Stimulated activated naive B cell treated with anti-CD40 and anti-IgM and Interleukin-4, amounts not matched to agents 10 μg/mL and 1 μg/mL and 100 μg/mL, for 72 hours (primary cell): ENCODE data around the gene BZW1.
A peak's percentile ranks its signal among the peaks of the same experiment; 100 is the strongest.

Source experiments
- ATAC-seq, 2 donors: fragments of 150-1000 bp; cut with Tn5 transposase; replicated peaks; 2 replicates each; pipeline ENCODE4 v1.10.0; 2021; ENCODE audit warnings: moderate library complexity in 1 of 2
- DNase-seq: peaks from one replicate; pipeline ENCODE4 v3.0.0; 2021
- H3K27ac Mint-ChIP-seq: one replicate; pipeline ENCODE4 v1.8.0; 2022; ENCODE audit warnings: mild to moderate bottlenecking, mixed read lengths
- H3K27me3 Mint-ChIP-seq, 2 donors: one replicate each; pipeline ENCODE4 v1.8.0; 2022; ENCODE audit warnings: mixed read lengths in 2 of 2
- H3K36me3 Mint-ChIP-seq, 2 donors: one replicate each; pipeline ENCODE4 v1.8.0; 2022; ENCODE audit warnings: mixed read lengths in 2 of 2, mild to moderate bottlenecking in 1 of 2
- H3K4me1 Mint-ChIP-seq, 2 donors: one replicate each; pipeline ENCODE4 v1.8.0; 2022; ENCODE audit warnings: mixed read lengths in 2 of 2, mild to moderate bottlenecking in 1 of 2
- H3K4me3 Mint-ChIP-seq, 2 donors: one replicate each; pipeline ENCODE4 v1.8.0; 2022; ENCODE audit warnings: mild to moderate bottlenecking in 2 of 2, mixed read lengths in 2 of 2, moderate library complexity in 1 of 2
- H3K9me3 Mint-ChIP-seq, 2 donors: one replicate each; pipeline ENCODE4 v1.8.0; 2022; ENCODE audit warnings: mixed read lengths in 2 of 2, mild to moderate bottlenecking in 1 of 2

BZW1 gene

GRCh38 chr2:200811333-200812121 is at the start of gene BZW1:
Gene BZW1 (plus strand): TSS chr2:200811910. CDS start chr2:200813218, 1,308 bp downstream.
- H3K9me3 Mint-ChIP-seq, result no peaks in the 10 kb centered on the region
- peaks cover 20 to 36% of the 10 kb centered on the region in 2 donors for H3K36me3 Mint-ChIP-seq
- peak; percentile 95 for DNase-seq
- peak within 1 kb of the TSS; percentile 94 to 100 for H3K4me3 Mint-ChIP-seq
- ATAC-seq, result peak; percentile 78 to 84
- H3K27ac Mint-ChIP-seq, result peak within 1 kb of the TSS; percentile 100
- H3K27me3 Mint-ChIP-seq, result no peaks in the 10 kb centered on the region
- H3K4me1 Mint-ChIP-seq, result peaks cover 24 to 45% of the 10 kb centered on the region in 2 donors

- H3K36me3 Mint-ChIP-seq, result no peaks in the 10 kb centered on the region
- no peaks in the 10 kb centered on the region for H3K27me3 Mint-ChIP-seq
- H3K9me3 Mint-ChIP-seq, result no peaks in the 10 kb centered on the region
- H3K4me1 Mint-ChIP-seq, result no peaks in the 10 kb centered on the region
- no peak overlapping the region for H3K4me3 Mint-ChIP-seq
- ATAC-seq, result no peak
- no peak overlapping the region for H3K27ac Mint-ChIP-seq
- DNase-seq, result no peak
Observed at GRCh38 chr2:200762127-200762526, 49.6 kb upstream of the BZW1 start.

DNA sequence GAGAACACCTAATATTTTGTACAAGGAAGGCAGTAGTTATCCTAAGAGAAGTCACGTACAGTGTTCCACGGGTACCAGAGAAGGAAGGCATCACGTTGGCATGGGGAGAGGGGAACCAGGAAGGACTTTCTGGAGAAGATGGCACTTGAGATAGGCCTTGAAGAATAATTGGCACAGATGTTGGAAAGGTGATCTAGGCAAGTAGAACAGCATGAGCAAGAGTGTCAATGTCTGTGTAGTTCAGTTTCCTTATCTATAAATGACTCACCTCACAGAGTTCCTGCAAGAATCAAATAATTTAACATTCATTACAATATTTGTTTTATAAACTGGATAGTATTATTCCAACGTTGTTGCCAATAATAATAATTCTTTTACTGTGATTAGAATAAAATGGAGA is 48.3 kb upstream of the BZW1 start:
- Mint-ChIP-seq H3K4me1 (no peaks in the 10 kb centered on the region), H3K27me3 (no peaks in the 10 kb centered on the region), H3K27ac (no peak overlapping the region), H3K9me3 (no peaks in the 10 kb centered on the region), H3K36me3 (no peaks in the 10 kb centered on the region), H3K4me3 (no peak overlapping the region)
- DNase-seq (no peak), ATAC-seq (no peak)

GRCh38 chr2:200765139-200765951 is 46.4 kb upstream of the BZW1 start:
- H3K36me3 Mint-ChIP-seq, result no peaks in the 10 kb centered on the region
- H3K4me3 Mint-ChIP-seq, result no peak overlapping the region
- ATAC-seq (peak in 1 of 2 donors; percentile 61), DNase-seq (no peak)
- H3K27me3 Mint-ChIP-seq, result no peaks in the 10 kb centered on the region
- no peaks in the 10 kb centered on the region for H3K4me1 Mint-ChIP-seq
- H3K9me3 Mint-ChIP-seq, result no peaks in the 10 kb centered on the region
- no peak overlapping the region for H3K27ac Mint-ChIP-seq

DNA sequence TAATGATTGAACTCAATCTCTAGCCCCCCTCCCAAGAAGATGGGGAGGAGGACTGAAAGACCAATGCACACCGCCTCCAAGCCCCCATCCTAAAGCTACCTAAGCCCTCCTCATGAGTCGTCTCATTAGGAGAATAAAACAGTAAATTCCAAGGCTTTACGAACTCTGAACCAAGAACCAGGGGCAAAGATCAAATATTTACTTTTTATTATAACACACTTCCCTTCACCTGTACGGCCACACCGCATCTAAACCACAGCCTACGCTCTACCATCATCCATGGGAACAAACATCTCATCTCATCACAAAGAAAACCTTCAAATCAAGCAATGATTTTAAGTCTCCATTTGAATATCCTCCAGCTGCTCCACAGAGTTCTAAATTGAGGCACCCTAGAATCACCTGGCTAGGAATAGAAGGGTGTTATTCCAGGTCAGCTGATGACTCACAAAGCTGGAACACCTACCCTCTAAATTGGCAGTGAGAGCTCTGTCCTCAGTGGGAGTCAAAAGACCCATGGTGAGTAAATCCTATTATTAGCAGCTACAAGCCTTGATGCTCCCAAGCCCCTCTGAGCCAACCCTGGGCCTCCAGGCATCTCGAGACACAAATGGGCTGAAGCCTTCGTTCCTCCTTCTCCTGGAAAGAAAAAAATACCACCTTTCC is 45.6 kb upstream of the BZW1 start:
- ATAC-seq, result no peak
- H3K9me3 Mint-ChIP-seq, result no peaks in the 10 kb centered on the region
- no peaks in the 10 kb centered on the region for H3K36me3 Mint-ChIP-seq
- H3K4me3 Mint-ChIP-seq, result no peak overlapping the region
- no peaks in the 10 kb centered on the region for H3K27me3 Mint-ChIP-seq
- no peak overlapping the region for H3K27ac Mint-ChIP-seq
- DNase-seq, result no peak
- H3K4me1 Mint-ChIP-seq, result no peaks in the 10 kb centered on the region

- Mint-ChIP-seq H3K36me3 (no peaks in the 10 kb centered on the region), H3K27ac (no peak overlapping the region)
- ATAC-seq, result no peak
Observed at GRCh38 chr2:200767111-200767885, 44.4 kb upstream of the BZW1 start.

GRCh38 chr2:200770847-200771246 is 40.9 kb upstream of the BZW1 start:
- Mint-ChIP-seq H3K36me3 (peaks cover 0 to 3% of the 10 kb centered on the region in 2 donors), H3K4me1 (peaks cover 5 to 6% of the 10 kb centered on the region in 2 donors), H3K27ac (no peak overlapping the region), H3K9me3 (peaks cover 0 to 6% of the 10 kb centered on the region in 2 donors), H3K4me3 (no peak overlapping the region), H3K27me3 (no peaks in the 10 kb centered on the region)
- DNase-seq, result no peak
- no peak for ATAC-seq

More at GRCh38 chr2:200767111-200767885, 44.4 kb upstream of the BZW1 start:
- no peaks in the 10 kb centered on the region for H3K9me3 Mint-ChIP-seq
- H3K4me1 Mint-ChIP-seq, result peaks cover 0 to 1% of the 10 kb centered on the region in 2 donors
- no peak overlapping the region for H3K4me3 Mint-ChIP-seq
- no peaks in the 10 kb centered on the region for H3K27me3 Mint-ChIP-seq
- no peak for DNase-seq

DNA sequence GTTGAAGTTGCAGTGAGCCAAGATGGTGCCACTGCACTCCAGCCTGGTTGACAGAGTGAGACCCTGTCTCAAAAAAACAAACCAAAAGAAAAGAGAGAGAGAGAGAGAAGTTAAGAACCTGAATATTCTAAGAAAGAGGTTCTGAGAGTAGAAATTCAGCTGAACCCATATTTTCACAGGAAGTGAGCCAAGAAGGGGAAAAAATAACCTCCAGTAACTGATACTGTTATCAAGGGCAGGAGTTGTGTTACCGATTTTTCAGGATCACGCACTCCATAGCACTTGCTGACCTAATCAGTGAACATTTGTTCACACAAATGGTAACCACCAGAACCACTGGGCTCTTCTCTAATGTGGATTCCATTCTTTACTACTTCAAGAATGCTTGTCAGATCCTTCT is 39.1 kb upstream of the BZW1 start:
- Mint-ChIP-seq H3K27me3 (no peaks in the 10 kb centered on the region), H3K9me3 (peaks cover 0 to 6% of the 10 kb centered on the region in 2 donors), H3K4me1 (peaks cover 5 to 6% of the 10 kb centered on the region in 2 donors), H3K27ac (no peak overlapping the region), H3K4me3 (no peak overlapping the region), H3K36me3 (peaks cover 0 to 3% of the 10 kb centered on the region in 2 donors)
- ATAC-seq, result no peak
- DNase-seq, result no peak

DNA sequence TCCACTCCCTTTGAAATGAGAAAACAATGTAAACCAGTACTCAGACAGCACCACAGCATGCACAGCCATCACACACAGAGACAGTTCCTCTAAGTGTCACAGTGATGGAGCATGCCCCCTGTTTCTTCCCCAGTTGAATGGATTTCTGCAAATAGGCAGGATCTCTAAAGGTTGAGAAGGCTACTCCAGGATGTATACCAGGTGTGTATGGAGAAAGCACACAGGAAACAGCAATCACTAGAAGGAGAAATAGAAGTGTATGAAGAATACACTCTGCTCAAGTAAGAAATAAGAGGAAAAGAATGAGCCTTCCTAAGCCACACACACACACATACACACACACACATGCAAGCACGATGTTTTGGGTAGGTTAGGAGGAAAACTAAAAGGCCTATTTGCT is 38.6 kb upstream of the BZW1 start:
- peaks cover 0 to 6% of the 10 kb centered on the region in 2 donors for H3K9me3 Mint-ChIP-seq
- no peaks in the 10 kb centered on the region for H3K27me3 Mint-ChIP-seq
- peaks cover 5 to 6% of the 10 kb centered on the region in 2 donors for H3K4me1 Mint-ChIP-seq
- ATAC-seq (no peak), DNase-seq (no peak)
- H3K27ac Mint-ChIP-seq, result no peak overlapping the region
- H3K4me3 Mint-ChIP-seq, result no peak overlapping the region
- H3K36me3 Mint-ChIP-seq, result peaks cover 0 to 3% of the 10 kb centered on the region in 2 donors

GRCh38 chr2:200774920-200775319 is 36.8 kb upstream of the BZW1 start:
- H3K36me3 Mint-ChIP-seq, result peaks cover 0 to 3% of the 10 kb centered on the region in 2 donors
- H3K27me3 Mint-ChIP-seq, result no peaks in the 10 kb centered on the region
- H3K4me1 Mint-ChIP-seq, result peaks cover 5 to 6% of the 10 kb centered on the region in 2 donors
- H3K4me3 Mint-ChIP-seq, result no peak overlapping the region
- peaks cover 0 to 6% of the 10 kb centered on the region in 2 donors for H3K9me3 Mint-ChIP-seq
- ATAC-seq (no peak), DNase-seq (no peak)
- no peak overlapping the region for H3K27ac Mint-ChIP-seq

GRCh38 chr2:200777275-200777674 is 34.4 kb upstream of the BZW1 start:
- H3K9me3 Mint-ChIP-seq, result peaks cover 0 to 6% of the 10 kb centered on the region in 2 donors
- H3K36me3 Mint-ChIP-seq, result peaks cover 0 to 3% of the 10 kb centered on the region in 2 donors
- no peak overlapping the region for H3K4me3 Mint-ChIP-seq
- DNase-seq (no peak), ATAC-seq (no peak)
- H3K27me3 Mint-ChIP-seq, result no peaks in the 10 kb centered on the region
- no peak overlapping the region for H3K27ac Mint-ChIP-seq
- H3K4me1 Mint-ChIP-seq, result peaks cover 5% of the 10 kb centered on the region in 2 donors

DNA sequence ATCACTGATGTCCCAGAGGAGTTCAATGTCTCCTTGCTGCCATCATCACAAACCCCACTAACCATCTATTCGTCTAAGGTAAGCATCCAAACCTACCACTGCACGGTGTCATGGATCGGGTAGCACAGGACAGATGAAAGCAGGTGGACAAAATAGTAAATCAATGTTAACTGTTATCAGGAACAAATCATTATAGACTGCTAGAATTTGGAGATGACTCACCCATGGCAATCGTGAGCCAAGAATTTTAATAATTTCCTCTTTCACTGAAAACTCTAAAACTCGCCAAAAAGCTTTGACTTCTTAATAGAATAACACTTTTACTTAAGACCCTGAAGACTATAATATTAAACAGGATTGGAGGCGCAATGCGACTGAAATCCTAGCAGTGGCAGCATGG is 33.7 kb upstream of the BZW1 start:
- H3K4me1 Mint-ChIP-seq, result peaks cover 0 to 2% of the 10 kb centered on the region in 2 donors
- DNase-seq (no peak), ATAC-seq (no peak)
- H3K9me3 Mint-ChIP-seq, result peaks cover 0 to 2% of the 10 kb centered on the region in 2 donors
- no peak overlapping the region for H3K4me3 Mint-ChIP-seq
- no peak overlapping the region for H3K27ac Mint-ChIP-seq
- H3K36me3 Mint-ChIP-seq, result peaks cover 0 to 2% of the 10 kb centered on the region in 2 donors
- no peaks in the 10 kb centered on the region for H3K27me3 Mint-ChIP-seq

DNA sequence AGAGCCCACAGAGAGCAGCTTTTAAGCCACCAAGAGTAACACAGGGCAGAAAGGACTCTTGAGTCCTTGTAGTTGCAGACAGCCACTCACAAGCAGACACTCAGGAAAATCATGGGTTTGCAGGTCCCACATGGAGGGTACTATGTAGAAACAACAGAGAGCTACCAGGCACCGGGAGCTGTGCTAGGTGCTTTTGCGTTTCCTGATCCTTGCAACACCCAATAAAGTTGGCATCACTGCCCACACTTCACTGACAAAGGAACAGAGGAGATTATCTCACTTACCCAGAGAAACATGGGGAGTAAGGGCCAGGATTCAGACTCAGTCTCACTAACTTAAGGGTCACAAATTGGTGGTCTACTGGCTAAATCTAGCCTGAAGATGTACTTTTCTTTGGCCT is 32.5 kb upstream of the BZW1 start:
- DNase-seq (no peak), ATAC-seq (no peak)
- Mint-ChIP-seq H3K27ac (no peak overlapping the region), H3K9me3 (no peaks in the 10 kb centered on the region), H3K4me1 (no peaks in the 10 kb centered on the region), H3K36me3 (no peaks in the 10 kb centered on the region), H3K4me3 (no peak overlapping the region), H3K27me3 (no peaks in the 10 kb centered on the region)

DNA sequence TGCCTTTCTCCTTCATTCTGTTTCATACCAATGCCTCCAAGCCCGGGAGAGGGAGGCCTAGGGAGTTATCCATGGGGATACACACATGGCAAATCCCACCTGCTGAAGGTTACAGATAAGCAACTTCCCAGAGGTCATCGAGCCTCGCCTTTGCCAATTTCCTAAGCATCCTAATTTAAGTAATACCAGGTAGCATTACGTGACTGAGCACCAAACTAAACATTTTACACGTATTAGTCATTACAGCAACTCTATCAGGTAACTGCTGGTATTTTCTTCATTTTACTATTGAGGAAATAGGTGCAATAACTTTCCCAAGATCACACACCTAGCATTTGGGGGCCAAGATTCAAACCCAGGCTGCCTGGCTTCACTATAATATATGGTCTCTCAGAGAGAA is 30.1 kb upstream of the BZW1 start:
- Mint-ChIP-seq H3K27ac (no peak overlapping the region), H3K27me3 (no peaks in the 10 kb centered on the region), H3K4me3 (no peak overlapping the region), H3K4me1 (no peaks in the 10 kb centered on the region), H3K9me3 (no peaks in the 10 kb centered on the region), H3K36me3 (no peaks in the 10 kb centered on the region)
- no peak for DNase-seq
- no peak for ATAC-seq
